ENCODE measurements around the gene DOCK4. TPM values are rescaled to one million over a fixed set of nuclear protein-coding genes. Genes with fewer than 3 reads are reported as not detected.

The DOCK4 gene
- total RNA-seq, 1 donor from 2014 or later, result 44.1 TPM

- Mint-ChIP-seq H3K9me3 (ENCODE audit: unreplicated experiment) (no peaks in the 10 kb centered on the region), H3K4me3 (ENCODE audit: unreplicated experiment) (peak overlapping the region; percentile 69), H3K27me3 (ENCODE audit: unreplicated experiment) (no peaks in the 10 kb centered on the region), H3K36me3 (ENCODE audit: unreplicated experiment) (no peaks in the 10 kb centered on the region), H3K27ac (ENCODE audit: unreplicated experiment) (peak overlapping the region; percentile 97), H3K4me1 (ENCODE audit: unreplicated experiment) (peaks cover 62% of the 10 kb centered on the region)
- no peak for TF ChIP-seq CTCF (IDR thresholded peaks at IDR 0.05)
- DNase-seq (ENCODE audit: extremely low spot score, unreplicated experiment), result no peak
Measured at GRCh38 chr7:112080441-112080840, 125.8 kb downstream of the DOCK4 start.

GRCh38 chr7:112079673-112080072, 126.5 kb downstream of the DOCK4 start:
- H3K4me1 Mint-ChIP-seq (ENCODE audit: unreplicated experiment), result peaks cover 54% of the 10 kb centered on the region
- H3K27me3 Mint-ChIP-seq (ENCODE audit: unreplicated experiment), result no peaks in the 10 kb centered on the region
- peak; percentile 37 for TF ChIP-seq CTCF (IDR thresholded peaks at IDR 0.05)
- peaks cover 5% of the 10 kb centered on the region for H3K9me3 Mint-ChIP-seq (ENCODE audit: unreplicated experiment)
- DNase-seq (ENCODE audit: extremely low spot score, unreplicated experiment), result no peak
- H3K4me3 Mint-ChIP-seq (ENCODE audit: unreplicated experiment), result no peak overlapping the region
- H3K27ac Mint-ChIP-seq (ENCODE audit: unreplicated experiment), result peak overlapping the region; percentile 66
- no peaks in the 10 kb centered on the region for H3K36me3 Mint-ChIP-seq (ENCODE audit: unreplicated experiment)

- peaks cover 10% of the 10 kb centered on the region for H3K9me3 Mint-ChIP-seq (ENCODE audit: unreplicated experiment)
- no peak for TF ChIP-seq CTCF (IDR thresholded peaks at IDR 0.05)
- peaks cover 49% of the 10 kb centered on the region for H3K4me1 Mint-ChIP-seq (ENCODE audit: unreplicated experiment)
- peak overlapping the region; percentile 66 for H3K27ac Mint-ChIP-seq (ENCODE audit: unreplicated experiment)
- no peak for DNase-seq (ENCODE audit: extremely low spot score, unreplicated experiment)
- H3K27me3 Mint-ChIP-seq (ENCODE audit: unreplicated experiment), result no peaks in the 10 kb centered on the region
- H3K4me3 Mint-ChIP-seq (ENCODE audit: unreplicated experiment), result no peak overlapping the region
- peaks cover 4% of the 10 kb centered on the region for H3K36me3 Mint-ChIP-seq (ENCODE audit: unreplicated experiment)
Measured at GRCh38 chr7:112079122-112079521, 127.1 kb downstream of the DOCK4 start.

- H3K9me3 Mint-ChIP-seq (ENCODE audit: unreplicated experiment), result peaks cover 14% of the 10 kb centered on the region
- no peak for DNase-seq (ENCODE audit: extremely low spot score, unreplicated experiment)
- peaks cover 35% of the 10 kb centered on the region for H3K4me1 Mint-ChIP-seq (ENCODE audit: unreplicated experiment)
- H3K36me3 Mint-ChIP-seq (ENCODE audit: unreplicated experiment), result peaks cover 4% of the 10 kb centered on the region
- H3K27ac Mint-ChIP-seq (ENCODE audit: unreplicated experiment), result no peak overlapping the region
- TF ChIP-seq CTCF (IDR thresholded peaks at IDR 0.05), result no peak
- no peak overlapping the region for H3K4me3 Mint-ChIP-seq (ENCODE audit: unreplicated experiment)
- no peaks in the 10 kb centered on the region for H3K27me3 Mint-ChIP-seq (ENCODE audit: unreplicated experiment)
Measured at GRCh38 chr7:112076324-112076723, 129.9 kb downstream of the DOCK4 start.

GRCh38 chr7:112074464-112074863, 131.7 kb downstream of the DOCK4 start:
- Mint-ChIP-seq H3K9me3 (ENCODE audit: unreplicated experiment) (peaks cover 14% of the 10 kb centered on the region), H3K27me3 (ENCODE audit: unreplicated experiment) (no peaks in the 10 kb centered on the region), H3K27ac (ENCODE audit: unreplicated experiment) (no peak overlapping the region), H3K36me3 (ENCODE audit: unreplicated experiment) (peaks cover 4% of the 10 kb centered on the region), H3K4me1 (ENCODE audit: unreplicated experiment) (peaks cover 21% of the 10 kb centered on the region), H3K4me3 (ENCODE audit: unreplicated experiment) (no peak overlapping the region)
- no peak for TF ChIP-seq CTCF (IDR thresholded peaks at IDR 0.05)
- no peak for DNase-seq (ENCODE audit: extremely low spot score, unreplicated experiment)

Data from osteocyte (in vitro differentiated cells).